ENCODE measurements around the gene HIPK2. TPM values are rescaled to one million over a fixed set of nuclear protein-coding genes. Genes with fewer than 3 reads are reported as not detected.

HIPK2 gene
- total RNA-seq, 1 donor from 2014 or later = 23.0 TPM

DNA sequence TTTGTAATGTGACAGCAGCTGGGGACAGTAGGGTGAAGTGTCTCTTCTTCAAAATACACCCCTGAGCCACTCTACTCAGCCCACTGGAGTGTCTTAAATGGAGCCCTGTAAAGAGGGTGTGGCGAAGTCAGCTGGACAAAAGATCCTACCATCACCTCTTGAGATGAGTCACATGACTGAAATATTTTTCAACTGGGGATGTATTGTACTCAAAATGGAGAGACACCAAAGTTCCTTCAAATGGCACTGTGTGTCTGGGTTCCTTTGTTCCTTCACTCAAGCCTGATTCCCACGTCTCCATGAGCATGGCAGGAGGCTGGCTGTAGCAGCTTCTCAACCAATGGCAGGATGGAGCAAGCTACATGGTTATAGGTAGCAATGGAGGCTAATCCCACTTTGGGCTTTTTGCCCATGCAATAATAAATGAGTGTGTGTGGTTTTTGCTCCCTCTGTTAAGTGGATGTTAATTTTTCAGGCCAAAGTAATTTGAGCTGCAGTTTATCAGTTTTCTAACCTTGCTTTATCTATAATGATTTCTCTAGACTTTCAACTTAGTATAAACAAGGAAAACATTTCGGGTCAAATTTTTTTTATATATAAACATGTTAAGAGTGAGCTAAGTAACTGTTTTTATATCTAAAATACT, 186.1 kb downstream of the HIPK2 start:
- ChIA-PET CTCF (no interaction called here), POLR2A (no interaction called here)

DNA sequence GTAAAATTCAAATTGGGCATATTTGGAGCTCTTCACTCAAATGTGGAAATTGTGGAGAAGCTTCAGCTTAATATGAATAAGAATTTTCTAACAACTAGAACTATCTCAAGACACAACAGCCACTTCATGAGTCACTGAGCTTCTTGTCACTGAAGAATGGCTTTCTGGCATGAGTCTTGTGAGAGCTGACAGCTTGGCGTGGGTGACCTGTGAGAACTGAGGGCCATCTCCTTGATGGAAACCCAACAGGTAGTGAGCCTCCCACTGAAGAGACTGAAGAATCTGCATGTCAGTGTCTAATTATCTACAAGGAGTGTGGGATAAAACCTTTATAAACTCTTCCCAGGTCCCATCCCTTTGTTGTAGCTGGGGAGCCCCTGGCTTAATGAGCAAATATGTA, 188.3 kb downstream of the HIPK2 start:
- H3K4me1 Mint-ChIP-seq = no peaks in the 10 kb centered on the region
- no peak overlapping the region for H3K27ac Mint-ChIP-seq
- intact Hi-C loops (cut with micrococcal nuclease) = no loop called here
- POLR2A ChIA-PET = interaction anchor here (0.7 kb wide), 1 partner anchor 113 kb away, joined by 3 read pairs; no protein-coding TSS in a partner anchor
- no peaks in the 10 kb centered on the region for H3K9me3 Mint-ChIP-seq
- H3K27me3 Mint-ChIP-seq = no peaks in the 10 kb centered on the region
- H3K4me3 Mint-ChIP-seq = no peak overlapping the region
- no peak for ATAC-seq (ENCODE audit: low read depth)
- CTCF ChIA-PET = interaction anchor here (1.3 kb wide), 1 partner anchor 13 kb away, joined by 4 read pairs; no protein-coding TSS in a partner anchor
- DNase-seq = no peak
- H3K36me3 Mint-ChIP-seq (ENCODE audit: low read depth) = peaks cover 53% of the 10 kb centered on the region
- TF ChIP-seq, protein P1, sequence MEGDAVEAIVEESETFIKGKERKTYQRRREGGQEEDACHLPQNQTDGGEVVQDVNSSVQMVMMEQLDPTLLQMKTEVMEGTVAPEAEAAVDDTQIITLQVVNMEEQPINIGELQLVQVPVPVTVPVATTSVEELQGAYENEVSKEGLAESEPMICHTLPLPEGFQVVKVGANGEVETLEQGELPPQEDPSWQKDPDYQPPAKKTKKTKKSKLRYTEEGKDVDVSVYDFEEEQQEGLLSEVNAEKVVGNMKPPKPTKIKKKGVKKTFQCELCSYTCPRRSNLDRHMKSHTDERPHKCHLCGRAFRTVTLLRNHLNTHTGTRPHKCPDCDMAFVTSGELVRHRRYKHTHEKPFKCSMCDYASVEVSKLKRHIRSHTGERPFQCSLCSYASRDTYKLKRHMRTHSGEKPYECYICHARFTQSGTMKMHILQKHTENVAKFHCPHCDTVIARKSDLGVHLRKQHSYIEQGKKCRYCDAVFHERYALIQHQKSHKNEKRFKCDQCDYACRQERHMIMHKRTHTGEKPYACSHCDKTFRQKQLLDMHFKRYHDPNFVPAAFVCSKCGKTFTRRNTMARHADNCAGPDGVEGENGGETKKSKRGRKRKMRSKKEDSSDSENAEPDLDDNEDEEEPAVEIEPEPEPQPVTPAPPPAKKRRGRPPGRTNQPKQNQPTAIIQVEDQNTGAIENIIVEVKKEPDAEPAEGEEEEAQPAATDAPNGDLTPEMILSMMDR (IDR thresholded peaks at IDR 0.05) = no peak

More for the DNA sequence above, 186.1 kb downstream of the HIPK2 start:
- DNase-seq = no peak
- no peak overlapping the region for H3K27ac Mint-ChIP-seq
- TF ChIP-seq, protein P1 (IDR thresholded peaks at IDR 0.05) = no peak
- H3K9me3 Mint-ChIP-seq = no peaks in the 10 kb centered on the region
- no peaks in the 10 kb centered on the region for H3K4me1 Mint-ChIP-seq
- peaks cover 66% of the 10 kb centered on the region for H3K36me3 Mint-ChIP-seq (ENCODE audit: low read depth)
- H3K4me3 Mint-ChIP-seq = no peak overlapping the region
- intact Hi-C loops (cut with micrococcal nuclease) = no loop called here
- ATAC-seq (ENCODE audit: low read depth) = no peak
- no peaks in the 10 kb centered on the region for H3K27me3 Mint-ChIP-seq

- ATAC-seq (ENCODE audit: low read depth) = no peak
- intact Hi-C loops (cut with micrococcal nuclease) = no loop called here
- TF ChIP-seq, protein P1 (IDR thresholded peaks at IDR 0.05) = no peak
- Mint-ChIP-seq H3K36me3 (ENCODE audit: low read depth) (peaks cover 51% of the 10 kb centered on the region), H3K27ac (no peak overlapping the region), H3K27me3 (no peaks in the 10 kb centered on the region), H3K4me1 (no peaks in the 10 kb centered on the region), H3K9me3 (no peaks in the 10 kb centered on the region), H3K4me3 (no peak overlapping the region)
- ChIA-PET POLR2A (interaction anchor here (0.7 kb wide), 1 partner anchor 114 kb away, joined by 3 read pairs; no protein-coding TSS in a partner anchor), CTCF (interaction anchor here (1.3 kb wide), 1 partner anchor 13 kb away, joined by 4 read pairs; no protein-coding TSS in a partner anchor)
- no peak for DNase-seq
Measured at GRCh38 chr7:139588632-139589031, 189.2 kb downstream of the HIPK2 start.

- Mint-ChIP-seq H3K27ac (no peak overlapping the region), H3K9me3 (no peaks in the 10 kb centered on the region), H3K36me3 (ENCODE audit: low read depth) (peaks cover 46% of the 10 kb centered on the region), H3K4me1 (no peaks in the 10 kb centered on the region), H3K4me3 (no peak overlapping the region), H3K27me3 (no peaks in the 10 kb centered on the region)
- DNase-seq (no peak), ATAC-seq (ENCODE audit: low read depth) (no peak)
- CTCF ChIA-PET = no interaction called here
- intact Hi-C loops (cut with micrococcal nuclease) = no loop called here
- TF ChIP-seq, protein P1 (IDR thresholded peaks at IDR 0.05) = no peak
- POLR2A ChIA-PET = no interaction called here
Measured at GRCh38 chr7:139587535-139587934, 190.3 kb downstream of the HIPK2 start.

DNA sequence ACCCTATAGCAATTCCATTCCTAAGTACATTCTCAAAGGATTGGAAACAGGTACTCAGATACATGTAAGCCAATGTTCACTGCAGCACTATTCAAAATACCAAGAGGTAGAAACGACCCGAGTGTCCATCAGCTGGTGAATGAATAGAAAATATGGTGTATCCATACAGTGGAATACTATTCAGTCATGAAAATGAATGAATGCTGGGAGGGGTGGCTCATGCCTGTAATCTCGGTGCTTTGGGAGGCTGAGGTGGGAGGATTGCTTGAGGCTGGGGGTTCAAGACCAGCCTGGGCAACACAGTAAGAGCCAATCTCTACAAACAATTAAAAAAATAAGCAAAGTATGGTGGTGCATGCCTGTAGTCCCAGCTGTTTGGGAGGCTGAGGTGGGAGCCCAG, 191.5 kb downstream of the HIPK2 start:
- intact Hi-C loops (cut with micrococcal nuclease) = no loop called here
- TF ChIP-seq, protein P1 (IDR thresholded peaks at IDR 0.05) = no peak
- Mint-ChIP-seq H3K27me3 (no peaks in the 10 kb centered on the region), H3K4me3 (no peak overlapping the region), H3K9me3 (no peaks in the 10 kb centered on the region), H3K4me1 (no peaks in the 10 kb centered on the region), H3K27ac (no peak overlapping the region), H3K36me3 (ENCODE audit: low read depth) (peaks cover 41% of the 10 kb centered on the region)
- ChIA-PET POLR2A (no interaction called here), CTCF (no interaction called here)
- no peak for DNase-seq
- no peak for ATAC-seq (ENCODE audit: low read depth)

Data from activated B cell treated with CpG ODN at 0.5 μM for 24 hours (primary cell).